SHP77 treated with DMSO at 0.1 percent for 48 hours (cell line): ENCODE measurements around the gene HOXD3.

Experiments used
- DNase-seq: peaks from one replicate; lab custom pipeline; 2025; lab: John Stamatoyannopoulos, UW

The HOXD3 gene

GRCh38 chr2:176132205-176133171 is 24.6 kb upstream of the HOXD3 start:
- DNase-seq, result no peak

DNA sequence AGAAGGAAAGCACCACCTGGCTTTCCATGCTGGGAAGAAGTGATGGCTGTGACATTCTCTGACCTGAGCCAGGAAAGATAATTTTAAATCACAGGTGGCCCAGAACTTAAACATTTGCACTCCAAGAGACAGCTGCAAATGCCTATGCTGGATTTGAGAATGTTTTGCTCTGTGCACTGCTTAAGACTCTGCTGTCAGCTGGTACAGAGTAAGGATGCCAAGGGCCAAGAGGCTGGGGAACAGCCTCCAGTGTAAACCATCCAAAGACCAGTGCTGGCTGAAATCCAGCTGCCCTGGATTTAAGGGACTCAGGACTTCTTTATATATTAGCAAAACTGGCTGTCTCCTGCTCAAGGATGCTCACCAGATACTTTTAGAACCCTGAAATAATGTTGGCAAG is 23.7 kb upstream of the HOXD3 start:
- DNase-seq, result no peak

GRCh38 chr2:176134035-176134434 is 23.1 kb upstream of the HOXD3 start:
- DNase-seq, result no peak

DNA sequence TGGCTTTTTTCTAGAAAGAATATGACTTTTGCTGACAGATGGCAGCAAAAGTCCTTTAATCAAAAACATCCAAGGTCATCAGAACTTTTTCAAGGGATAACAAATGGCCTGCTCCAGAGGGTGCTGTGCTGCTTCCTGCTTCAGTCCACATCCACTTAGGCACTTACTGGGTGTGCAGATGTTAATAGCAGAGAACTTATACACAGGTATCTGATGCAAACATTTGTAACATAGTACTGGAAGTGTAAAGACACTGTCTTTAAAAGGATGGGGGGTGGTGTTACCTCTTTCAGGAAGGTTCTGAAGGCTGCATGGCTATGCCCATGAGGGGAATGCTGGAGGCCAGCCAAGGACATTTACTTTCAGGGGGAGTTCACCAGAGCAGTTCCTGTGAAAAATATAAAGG is 22.1 kb upstream of the HOXD3 start:
- no peak for DNase-seq

DNA sequence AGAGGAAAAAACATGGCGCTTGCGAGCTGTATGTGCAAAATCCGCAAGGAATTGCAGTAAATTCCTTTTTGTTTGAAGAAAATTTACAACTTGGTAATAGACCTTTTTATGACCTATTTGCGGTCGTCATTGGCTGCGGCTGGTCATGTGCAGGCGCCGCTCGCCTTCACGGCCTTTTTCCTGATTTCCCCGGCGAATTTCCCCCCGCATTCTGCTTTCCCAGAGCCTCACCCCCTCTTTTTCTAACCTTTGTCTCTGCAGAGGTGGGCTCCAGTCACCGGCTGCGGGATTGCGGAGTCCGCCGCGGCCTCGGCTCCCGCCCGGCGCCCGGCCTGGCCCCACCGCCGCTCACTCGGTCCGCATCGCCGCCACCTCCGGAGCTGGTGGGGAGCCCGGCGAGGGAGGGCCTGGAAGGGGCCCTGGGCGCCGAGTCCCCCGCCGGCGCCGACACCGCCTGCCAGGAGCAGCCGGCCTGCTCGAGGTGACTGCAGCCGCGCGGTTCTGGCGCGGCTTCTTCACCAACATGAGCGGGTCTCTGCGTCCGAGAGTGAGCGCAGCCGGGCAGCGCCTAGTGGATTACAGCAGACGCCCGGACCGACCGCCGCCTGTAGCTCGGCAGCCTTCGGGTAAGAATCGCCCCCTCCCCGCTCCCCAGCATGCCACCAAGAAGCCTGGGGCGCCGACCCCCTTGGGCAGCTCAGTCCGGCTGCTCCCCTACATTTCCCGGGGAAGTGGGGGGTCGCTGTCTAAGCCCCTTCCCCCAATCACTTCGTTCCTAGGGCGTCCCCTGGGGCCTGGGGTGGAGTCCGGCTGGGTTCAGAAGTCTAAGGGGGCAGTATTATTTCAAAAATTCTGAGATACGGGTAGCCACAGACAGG is 20.5 kb upstream of the HOXD3 start:
- DNase-seq, result no peak

- DNase-seq, result no peak
Observed at GRCh38 chr2:176137252-176137580, 19.9 kb upstream of the HOXD3 start.

GRCh38 chr2:176137906-176138305 is 19.2 kb upstream of the HOXD3 start:
- no peak for DNase-seq

DNA sequence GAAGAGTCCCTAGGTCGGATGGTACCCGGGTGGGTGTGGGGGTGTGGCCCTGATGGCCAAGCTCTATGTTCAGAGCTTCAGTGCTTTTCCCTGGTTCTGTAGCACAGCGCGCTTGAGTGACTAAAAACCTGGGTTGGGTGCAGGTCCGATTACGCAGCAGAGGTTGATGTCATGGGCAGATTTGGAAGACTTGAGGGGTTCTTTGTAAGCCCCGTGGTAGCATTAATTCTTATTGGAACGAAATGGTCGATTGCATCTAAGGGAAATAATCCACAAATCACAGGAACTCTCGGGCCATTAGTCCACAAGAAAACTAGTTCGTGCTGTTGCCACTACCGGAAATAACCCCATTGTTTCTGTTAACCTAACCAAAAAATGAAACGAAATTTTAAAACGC is 18.6 kb upstream of the HOXD3 start:
- no peak for DNase-seq

DNA sequence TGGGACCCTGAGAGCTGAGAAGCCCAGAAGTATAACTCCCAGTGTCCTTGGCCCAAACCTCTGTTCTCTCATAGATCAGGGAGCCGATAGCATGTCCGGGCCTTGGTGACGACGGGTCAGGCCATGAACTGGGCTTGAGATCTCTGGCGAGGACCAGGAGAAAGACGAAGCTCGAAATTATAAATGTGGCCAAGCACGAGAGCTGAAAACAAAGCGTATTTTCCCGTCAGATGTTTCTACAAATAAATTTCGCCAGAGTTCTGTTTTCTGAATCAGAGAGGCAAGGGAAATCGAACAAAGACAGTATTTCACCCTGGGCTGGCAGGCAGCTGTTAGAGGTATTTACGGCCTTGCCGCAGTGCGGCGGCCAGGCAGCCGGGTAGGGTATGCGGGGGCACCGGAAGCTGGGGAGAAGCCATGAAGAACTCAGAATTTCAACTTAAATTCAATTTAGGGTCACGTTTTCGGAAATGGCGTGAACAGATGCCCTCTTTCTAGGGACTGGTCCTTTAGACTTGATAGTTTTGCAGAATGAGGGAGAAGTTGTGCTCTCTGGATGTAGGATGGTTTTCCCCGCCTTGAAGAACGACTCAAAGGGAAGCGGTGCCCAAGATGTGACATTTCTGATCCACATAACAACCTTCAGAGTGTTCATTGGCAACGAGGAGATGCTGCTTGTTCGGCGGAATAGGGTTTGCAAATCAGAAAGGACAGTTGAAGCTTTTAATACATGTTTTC is 18.0 kb upstream of the HOXD3 start:
- DNase-seq, result no peak

DNA sequence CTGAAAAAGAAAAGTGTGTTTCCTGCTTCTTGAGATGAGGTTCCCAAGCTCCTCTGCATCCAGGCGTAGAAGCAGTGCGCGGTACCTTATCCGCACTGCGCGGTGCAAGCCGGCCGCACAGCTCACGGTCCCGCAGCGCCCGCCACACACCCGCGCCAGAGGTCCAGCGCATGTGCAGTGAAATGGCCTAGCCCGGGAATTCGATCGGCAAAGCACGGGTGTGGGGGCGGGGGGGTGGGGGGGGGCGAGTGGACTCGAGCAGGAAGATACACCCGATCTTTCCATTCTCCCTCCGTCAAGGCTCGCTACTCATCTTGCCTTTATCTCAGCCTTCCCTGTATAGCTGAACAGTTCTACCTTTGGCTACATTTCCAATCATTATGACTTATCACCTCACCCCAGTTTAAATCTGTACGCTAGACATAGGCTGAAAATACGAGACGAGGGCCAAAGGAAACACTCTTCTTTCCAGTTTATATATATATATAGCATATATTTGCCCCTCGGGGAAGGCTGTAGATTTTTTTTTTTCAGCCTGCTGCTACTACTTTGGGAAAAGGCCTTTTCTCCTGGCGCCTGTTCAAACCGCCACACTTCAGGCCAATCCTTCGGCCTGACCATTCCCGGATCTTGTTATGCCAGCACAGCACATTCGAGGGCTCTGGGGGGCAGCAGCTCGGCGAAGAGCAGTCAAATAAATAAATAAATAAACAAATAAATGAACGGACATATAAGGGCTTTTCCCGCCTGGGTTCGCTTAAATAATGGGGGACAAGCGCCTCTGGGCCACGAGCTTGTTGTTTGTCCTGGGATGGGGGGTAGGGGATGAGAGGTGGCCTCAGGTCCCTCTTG is 17.2 kb upstream of the HOXD3 start:
- DNase-seq, result no peak

DNA sequence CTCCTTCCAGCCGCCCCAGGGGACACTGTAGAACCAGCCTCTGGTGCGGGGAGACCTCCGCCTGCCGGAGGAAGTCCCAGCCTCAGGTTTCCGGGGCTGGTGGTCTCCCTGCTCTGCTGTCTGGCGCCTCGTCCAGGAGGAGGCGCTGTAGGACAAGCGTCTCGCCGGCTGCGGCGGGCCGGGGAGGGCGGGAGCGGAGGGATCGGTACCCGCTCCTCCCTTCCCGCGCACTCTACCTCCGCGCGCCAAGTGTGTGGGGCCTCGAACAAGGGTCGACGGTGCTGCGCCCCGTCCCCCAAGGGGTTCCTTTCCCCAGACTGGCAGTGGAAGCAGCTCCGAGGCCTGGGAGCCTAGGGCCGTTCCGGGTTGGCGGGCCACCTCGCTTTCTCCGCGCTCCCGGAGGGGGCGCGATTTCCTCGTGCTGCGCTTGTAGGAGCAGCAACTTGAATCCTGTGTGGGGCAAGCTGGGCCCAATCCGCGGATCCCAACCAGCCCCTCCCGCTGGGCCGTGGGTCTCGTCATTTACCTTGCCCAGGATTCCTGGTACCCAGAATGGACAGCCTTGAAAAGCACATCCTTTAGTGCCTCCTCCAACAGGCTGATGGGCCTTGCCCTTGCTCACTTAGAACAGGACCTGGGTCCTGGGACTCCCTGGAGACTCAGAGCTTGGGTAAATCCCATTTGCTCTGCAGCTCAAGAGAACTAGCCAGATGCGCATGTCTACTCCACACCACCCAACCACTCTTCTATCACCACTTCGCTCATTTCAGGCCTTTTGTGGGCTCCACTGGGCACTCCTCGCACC is 16.4 kb upstream of the HOXD3 start:
- no peak for DNase-seq

DNA sequence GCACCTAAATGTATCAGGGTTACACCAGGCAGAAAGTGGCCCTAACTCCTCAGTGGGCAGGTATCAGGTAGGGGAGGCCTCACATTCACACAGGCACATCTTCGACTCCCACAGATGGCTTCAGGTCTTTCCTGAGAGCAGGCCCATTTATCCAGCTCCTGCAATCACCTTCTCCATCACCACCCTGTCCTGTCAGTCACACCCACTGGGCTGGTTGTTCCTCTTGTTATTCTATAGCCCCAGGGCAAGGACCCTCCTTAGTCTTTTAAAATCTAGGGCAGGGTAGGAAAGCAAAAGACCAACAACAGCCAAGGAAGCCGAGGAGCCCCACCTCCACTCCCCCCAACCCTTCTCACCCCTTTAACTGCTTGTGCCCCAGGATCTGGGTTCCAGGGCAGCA is 14.8 kb upstream of the HOXD3 start:
- DNase-seq, result no peak

DNA sequence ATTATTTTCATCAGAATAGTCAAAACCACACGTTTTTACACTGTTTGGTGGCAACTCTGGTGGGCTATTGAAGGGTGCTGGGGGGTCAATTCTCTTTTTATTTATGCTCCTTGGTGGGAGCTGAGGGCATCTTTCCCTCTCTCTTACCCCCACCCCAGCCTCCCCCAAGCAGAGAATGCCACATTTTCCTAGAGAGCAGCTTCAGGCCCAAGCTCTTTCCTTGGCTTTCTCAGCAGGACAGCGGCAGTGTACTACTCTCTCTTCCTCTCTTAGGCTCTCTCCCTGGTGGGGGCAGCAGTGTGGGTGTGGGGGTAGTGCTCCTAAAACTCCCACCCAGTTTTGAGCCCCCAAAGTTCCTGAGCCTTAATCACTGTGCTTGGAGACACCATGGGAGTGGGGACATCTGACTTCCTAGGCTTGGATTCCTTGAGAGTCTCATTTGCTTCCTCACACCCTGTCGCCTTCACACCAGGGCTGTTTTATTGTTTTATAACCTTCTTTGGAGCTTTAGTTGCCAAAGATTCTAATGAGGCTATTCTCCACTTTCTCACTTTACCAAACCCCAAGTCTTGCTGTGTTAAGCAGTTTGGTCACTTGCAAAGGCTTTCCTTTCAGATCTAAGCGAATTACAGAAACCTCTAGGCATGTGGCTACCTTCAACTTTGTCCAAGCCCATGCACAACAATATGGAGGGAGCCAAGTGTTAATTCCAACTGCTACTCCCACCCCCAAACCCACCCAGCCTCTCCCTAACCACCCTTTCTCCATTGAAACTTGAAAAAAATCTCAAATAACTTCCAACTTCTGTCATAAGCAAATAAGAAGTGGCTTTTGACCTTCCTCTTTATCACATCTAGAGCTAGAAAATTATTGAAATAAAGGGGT is 11.8 kb upstream of the HOXD3 start:
- no peak for DNase-seq

- DNase-seq, result no peak
Observed at GRCh38 chr2:176146101-176146500, 11.0 kb upstream of the HOXD3 start.

DNA sequence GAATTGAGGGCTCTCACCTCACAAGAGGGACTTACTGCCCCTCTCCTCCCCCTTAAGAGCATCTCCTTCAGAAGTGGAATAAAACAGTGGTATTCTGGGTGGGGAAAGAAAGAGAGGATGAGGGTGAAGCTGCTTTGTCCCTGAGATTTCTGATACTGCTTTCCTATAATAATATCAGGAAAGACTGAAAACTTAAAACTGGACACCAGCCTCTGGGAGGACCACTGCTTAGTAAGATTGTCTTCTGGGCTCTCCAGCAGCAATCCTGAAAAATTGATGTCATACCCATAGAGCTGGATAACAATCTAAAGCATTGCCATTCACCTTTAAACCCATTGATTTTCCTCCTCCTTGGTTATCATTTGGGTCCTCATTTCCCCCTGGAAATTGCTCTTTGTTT is 10.5 kb upstream of the HOXD3 start:
- no peak for DNase-seq

DNA sequence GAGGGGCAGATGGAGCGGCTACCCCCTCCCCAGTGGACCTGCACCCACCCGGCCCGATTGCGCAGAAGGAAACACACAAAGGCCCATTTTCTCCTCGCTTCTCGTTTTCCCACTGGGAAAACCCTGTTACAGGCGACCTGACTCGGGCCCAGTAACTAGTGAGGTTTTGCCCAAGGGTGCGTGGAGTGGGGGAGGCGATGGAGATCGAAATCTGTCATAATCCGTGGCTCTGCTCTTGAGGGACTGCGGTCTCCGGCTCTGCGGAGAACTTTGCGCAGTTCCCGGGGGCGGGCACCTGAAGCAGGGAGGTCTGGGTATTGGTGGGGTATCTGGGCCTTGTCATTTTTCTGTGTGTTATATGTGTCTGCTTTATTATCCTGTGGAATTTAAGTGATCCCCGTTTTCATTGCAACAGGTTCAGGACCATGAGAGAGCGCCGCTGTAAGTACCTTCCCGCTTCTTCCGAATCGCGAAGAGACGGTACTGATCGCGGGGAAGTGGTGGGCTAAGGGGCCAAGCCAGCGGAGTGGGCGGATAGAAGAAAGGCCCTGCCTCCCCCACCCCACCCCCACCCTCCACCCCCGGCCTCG is 9.8 kb upstream of the HOXD3 start:
- no peak for DNase-seq

DNA sequence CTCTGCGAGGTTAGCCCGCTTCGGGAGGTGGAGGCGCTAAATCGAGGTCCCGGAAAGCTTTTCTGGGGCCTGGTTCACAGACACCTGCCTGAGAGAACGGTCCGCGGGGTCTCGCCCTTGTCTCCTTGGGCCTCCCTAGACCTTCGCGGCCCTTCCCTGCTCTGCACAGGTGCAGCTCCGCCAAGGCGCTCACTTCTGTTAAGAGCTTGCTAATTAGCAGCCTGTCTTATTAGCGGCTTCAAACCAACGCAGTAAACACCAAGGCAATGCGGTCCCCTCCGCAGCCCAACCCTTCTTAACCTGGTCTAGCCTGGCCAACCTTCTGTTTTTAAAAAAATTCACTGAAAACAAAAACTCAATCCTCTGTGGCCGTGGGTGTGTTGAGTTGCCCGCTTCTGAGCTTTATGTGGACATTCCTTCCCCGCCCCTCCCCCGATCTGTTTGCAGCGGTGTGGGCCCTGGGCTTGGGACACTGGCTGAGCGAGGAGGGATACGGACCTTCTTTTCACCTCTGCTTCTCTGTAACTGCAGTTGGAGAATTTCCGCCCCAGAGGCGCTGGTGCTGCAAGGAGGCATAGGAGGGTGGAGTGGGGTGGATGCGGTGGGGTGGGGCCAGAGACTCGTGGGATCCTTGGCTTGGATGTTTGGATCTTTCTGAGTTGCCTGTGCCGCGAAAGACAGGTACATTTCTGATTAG is 9.2 kb upstream of the HOXD3 start:
- no peak for DNase-seq

DNA sequence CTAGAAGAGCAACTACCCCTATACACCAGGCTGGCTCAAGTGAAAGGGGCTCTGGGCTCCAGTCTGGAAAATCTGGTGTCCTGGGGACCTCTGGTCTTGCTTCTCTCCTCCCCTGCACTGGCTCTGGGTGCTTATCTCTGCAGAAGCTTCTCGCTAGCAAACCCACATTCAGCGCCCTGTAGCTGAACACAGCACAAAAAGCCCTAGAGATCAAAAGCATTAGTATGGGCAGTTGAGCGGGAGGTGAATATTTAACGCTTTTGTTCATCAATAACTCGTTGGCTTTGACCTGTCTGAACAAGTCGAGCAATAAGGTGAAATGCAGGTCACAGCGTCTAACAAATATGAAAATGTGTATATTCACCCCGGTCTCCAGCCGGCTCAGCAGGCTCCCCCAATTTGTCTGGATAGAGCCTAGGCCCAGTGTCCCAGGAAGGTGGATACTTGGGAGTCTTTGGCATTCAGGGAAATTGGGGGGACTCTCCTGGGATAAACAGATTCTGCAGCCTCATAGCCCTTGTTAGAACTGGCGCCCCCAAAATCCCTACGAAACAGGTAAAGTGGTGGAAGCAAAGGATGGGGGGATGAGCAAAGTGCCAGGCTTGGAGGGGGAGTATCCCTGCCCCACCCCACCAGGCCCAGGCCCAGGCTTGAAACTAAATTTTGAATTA is 8.2 kb upstream of the HOXD3 start:
- DNase-seq, result no peak
